ENCODE measurements around the gene VGLL2.
"Not testable (repeated sequence)": the region's sequence is repeated elsewhere in the genome, so short reads cannot be mapped to it uniquely, and the experiment has no call there.

The VGLL2 gene

GRCh38 chr6:117265410-117266256, at the start of gene VGLL2:
VGLL2 (plus strand) TSS chr6:117265558; CDS start chr6:117265764, 206 bp downstream.
- peak; percentile 3 for DNase-seq (ENCODE audit: low read depth)

- no peak for DNase-seq (ENCODE audit: low read depth)
These were observed 42.5 kb upstream of the VGLL2 start for GRCh38 chr6:117222861-117223260.

- no peak for DNase-seq (ENCODE audit: low read depth)
These were observed 38.6 kb upstream of the VGLL2 start for GRCh38 chr6:117226778-117227177.

- DNase-seq (ENCODE audit: low read depth) = no peak
These were observed 38.0 kb upstream of the VGLL2 start for GRCh38 chr6:117227245-117227962.

- DNase-seq (ENCODE audit: low read depth) = no peak
These were observed 37.2 kb upstream of the VGLL2 start for GRCh38 chr6:117228202-117228601.

- DNase-seq (ENCODE audit: low read depth) = no peak
These were observed 35.5 kb upstream of the VGLL2 start for GRCh38 chr6:117229870-117230269.

- DNase-seq (ENCODE audit: low read depth) = no peak
These were observed 33.9 kb upstream of the VGLL2 start for GRCh38 chr6:117231466-117231865.

GRCh38 chr6:117232196-117232595, 33.2 kb upstream of the VGLL2 start:
- DNase-seq (ENCODE audit: low read depth) = no peak

- no peak for DNase-seq (ENCODE audit: low read depth)
These were observed 32.2 kb upstream of the VGLL2 start for GRCh38 chr6:117233145-117233544.

GRCh38 chr6:117237561-117237960, 27.8 kb upstream of the VGLL2 start:
- DNase-seq (ENCODE audit: low read depth) = no peak

- not testable (repeated sequence) for DNase-seq (ENCODE audit: low read depth)
These were observed 20.8 kb upstream of the VGLL2 start for GRCh38 chr6:117244571-117244970.

- not testable (repeated sequence) for DNase-seq (ENCODE audit: low read depth)
These were observed 20.4 kb upstream of the VGLL2 start for GRCh38 chr6:117244979-117245378.

GRCh38 chr6:117253785-117254184, 11.6 kb upstream of the VGLL2 start:
- DNase-seq (ENCODE audit: low read depth) = no peak

GRCh38 chr6:117262799-117263198, 2.6 kb upstream of the VGLL2 start:
- no peak for DNase-seq (ENCODE audit: low read depth)

- DNase-seq (ENCODE audit: low read depth) = no peak
These were observed 1.9 kb upstream of the VGLL2 start for GRCh38 chr6:117263353-117263927.

GRCh38 chr6:117264369-117264691, 1.0 kb upstream of the VGLL2 start:
- no peak for DNase-seq (ENCODE audit: low read depth)

- no peak for DNase-seq (ENCODE audit: low read depth)
These were observed 507 bp upstream of the VGLL2 start for GRCh38 chr6:117264692-117265409.

- DNase-seq (ENCODE audit: low read depth) = no peak
These were observed 1.1 kb downstream of the VGLL2 start for GRCh38 chr6:117266257-117267053.

GRCh38 chr6:117267054-117267347, 1.6 kb downstream of the VGLL2 start:
- DNase-seq (ENCODE audit: low read depth) = no peak

GRCh38 chr6:117267766-117268534, 2.6 kb downstream of the VGLL2 start:
- DNase-seq (ENCODE audit: low read depth) = no peak

GRCh38 chr6:117268924-117269323, 3.6 kb downstream of the VGLL2 start:
- DNase-seq (ENCODE audit: low read depth) = no peak

Data from stromal cell of bone marrow (primary cell).